T-helper 2 cell treated with Interferon-gamma antibody and Interleukin-4, amounts not matched to agents 5 μg/mL and 100 μg/mL, for 36 hours (primary cell): Measurements from ENCODE around the gene ATP8A1.
"Not testable (repeated sequence)": the region's sequence is repeated elsewhere in the genome, so short reads cannot be mapped to it uniquely, and the experiment has no call there.

ENCODE experiments used
- DNase-seq: peaks from one replicate; pipeline ENCODE4 v3.0.0; 2021; ENCODE audit warnings: low spot score
- H3K27ac Mint-ChIP-seq: one replicate; pipeline ENCODE4 v1.8.0; 2021; ENCODE audit warnings: mild to moderate bottlenecking, mixed read lengths
- H3K27me3 Mint-ChIP-seq: one replicate; pipeline ENCODE4 v1.8.0; 2021; ENCODE audit warnings: low read depth, mixed read lengths
- H3K36me3 Mint-ChIP-seq: one replicate; pipeline ENCODE4 v1.8.0; 2021; ENCODE audit warnings: low read depth, mixed read lengths
- H3K4me1 Mint-ChIP-seq: one replicate; pipeline ENCODE4 v1.8.0; 2021; ENCODE audit warnings: low read depth, mixed read lengths
- H3K4me3 Mint-ChIP-seq: one replicate; pipeline ENCODE4 v1.8.0; 2022; ENCODE audit warnings: mild to moderate bottlenecking, moderate library complexity, mixed read lengths
- H3K9me3 Mint-ChIP-seq: one replicate; pipeline ENCODE4 v1.8.0; 2021; ENCODE audit warnings: mixed read lengths

Gene ATP8A1

GRCh38 chr4:42461216-42461615 is 195.7 kb downstream of the ATP8A1 start:
- not testable (repeated sequence) for DNase-seq, H3K27ac Mint-ChIP-seq, H3K27me3 Mint-ChIP-seq, H3K4me3 Mint-ChIP-seq, H3K4me1 Mint-ChIP-seq, H3K9me3 Mint-ChIP-seq
- H3K36me3 Mint-ChIP-seq = peaks cover 27% of the 10 kb centered on the region

GRCh38 chr4:42460043-42460442 is 196.9 kb downstream of the ATP8A1 start:
- Mint-ChIP-seq H3K9me3 (no peaks in the 10 kb centered on the region), H3K4me3 (no peak overlapping the region), H3K27ac (no peak overlapping the region), H3K4me1 (no peaks in the 10 kb centered on the region), H3K27me3 (no peaks in the 10 kb centered on the region), H3K36me3 (peaks cover 27% of the 10 kb centered on the region)
- no peak for DNase-seq

- no peak for DNase-seq
- Mint-ChIP-seq H3K27me3 (no peaks in the 10 kb centered on the region), H3K4me1 (no peaks in the 10 kb centered on the region), H3K9me3 (no peaks in the 10 kb centered on the region), H3K36me3 (peaks cover 25% of the 10 kb centered on the region), H3K27ac (no peak overlapping the region), H3K4me3 (no peak overlapping the region)
Observed at GRCh38 chr4:42458657-42459056, 198.2 kb downstream of the ATP8A1 start.

- no peaks in the 10 kb centered on the region for H3K27me3 Mint-ChIP-seq
- no peak for DNase-seq
- H3K36me3 Mint-ChIP-seq = peaks cover 7% of the 10 kb centered on the region
- no peak overlapping the region for H3K4me3 Mint-ChIP-seq
- H3K4me1 Mint-ChIP-seq = no peaks in the 10 kb centered on the region
- H3K27ac Mint-ChIP-seq = no peak overlapping the region
- no peaks in the 10 kb centered on the region for H3K9me3 Mint-ChIP-seq
Observed at GRCh38 chr4:42454755-42455420, 202.0 kb downstream of the ATP8A1 start.

- Mint-ChIP-seq H3K27ac (no peak overlapping the region), H3K36me3 (peaks cover 7% of the 10 kb centered on the region), H3K9me3 (no peaks in the 10 kb centered on the region), H3K4me3 (no peak overlapping the region), H3K4me1 (no peaks in the 10 kb centered on the region), H3K27me3 (no peaks in the 10 kb centered on the region)
- no peak for DNase-seq
Observed at GRCh38 chr4:42453612-42454011, 203.3 kb downstream of the ATP8A1 start.

- no peak overlapping the region for H3K27ac Mint-ChIP-seq
- no peaks in the 10 kb centered on the region for H3K9me3 Mint-ChIP-seq
- no peak for DNase-seq
- peaks cover 7% of the 10 kb centered on the region for H3K36me3 Mint-ChIP-seq
- no peaks in the 10 kb centered on the region for H3K4me1 Mint-ChIP-seq
- H3K4me3 Mint-ChIP-seq = no peak overlapping the region
- no peaks in the 10 kb centered on the region for H3K27me3 Mint-ChIP-seq
Observed at GRCh38 chr4:42452823-42453222, 204.1 kb downstream of the ATP8A1 start.

GRCh38 chr4:42446823-42447222 is 210.1 kb downstream of the ATP8A1 start:
- H3K27me3 Mint-ChIP-seq = no peaks in the 10 kb centered on the region
- no peaks in the 10 kb centered on the region for H3K4me1 Mint-ChIP-seq
- H3K27ac Mint-ChIP-seq = no peak overlapping the region
- no peaks in the 10 kb centered on the region for H3K9me3 Mint-ChIP-seq
- no peak overlapping the region for H3K4me3 Mint-ChIP-seq
- DNase-seq = no peak
- H3K36me3 Mint-ChIP-seq = peaks cover 10% of the 10 kb centered on the region

GRCh38 chr4:42445038-42445437 is 211.9 kb downstream of the ATP8A1 start:
- Mint-ChIP-seq H3K36me3 (peaks cover 4% of the 10 kb centered on the region), H3K4me3 (no peak overlapping the region), H3K27ac (no peak overlapping the region), H3K9me3 (no peaks in the 10 kb centered on the region), H3K27me3 (no peaks in the 10 kb centered on the region), H3K4me1 (no peaks in the 10 kb centered on the region)
- no peak for DNase-seq

- Mint-ChIP-seq H3K9me3 (no peaks in the 10 kb centered on the region), H3K27me3 (no peaks in the 10 kb centered on the region), H3K27ac (no peak overlapping the region), H3K4me1 (no peaks in the 10 kb centered on the region), H3K4me3 (no peak overlapping the region), H3K36me3 (peaks cover 3% of the 10 kb centered on the region)
- no peak for DNase-seq
Observed at GRCh38 chr4:42442601-42443000, 214.3 kb downstream of the ATP8A1 start.

- Mint-ChIP-seq H3K27me3 (no peaks in the 10 kb centered on the region), H3K4me3 (no peak overlapping the region), H3K36me3 (peaks cover 6% of the 10 kb centered on the region), H3K9me3 (no peaks in the 10 kb centered on the region), H3K27ac (no peak overlapping the region), H3K4me1 (no peaks in the 10 kb centered on the region)
- DNase-seq = no peak
Observed at GRCh38 chr4:42440083-42440482, 216.8 kb downstream of the ATP8A1 start.

- Mint-ChIP-seq H3K27ac (no peak overlapping the region), H3K36me3 (peaks cover 5% of the 10 kb centered on the region), H3K9me3 (no peaks in the 10 kb centered on the region), H3K4me1 (no peaks in the 10 kb centered on the region), H3K27me3 (no peaks in the 10 kb centered on the region), H3K4me3 (no peak overlapping the region)
- DNase-seq = no peak
Observed at GRCh38 chr4:42436928-42437565, 219.9 kb downstream of the ATP8A1 start.

- H3K9me3 Mint-ChIP-seq = no peaks in the 10 kb centered on the region
- H3K27me3 Mint-ChIP-seq = no peaks in the 10 kb centered on the region
- no peak overlapping the region for H3K4me3 Mint-ChIP-seq
- H3K36me3 Mint-ChIP-seq = peaks cover 2% of the 10 kb centered on the region
- H3K4me1 Mint-ChIP-seq = no peaks in the 10 kb centered on the region
- DNase-seq = no peak
- H3K27ac Mint-ChIP-seq = no peak overlapping the region
Observed at GRCh38 chr4:42428036-42428435, 228.9 kb downstream of the ATP8A1 start.

- Mint-ChIP-seq H3K27me3 (no peaks in the 10 kb centered on the region), H3K4me1 (no peaks in the 10 kb centered on the region), H3K4me3 (no peak overlapping the region), H3K9me3 (no peaks in the 10 kb centered on the region), H3K36me3 (peaks cover 9% of the 10 kb centered on the region), H3K27ac (no peak overlapping the region)
- no peak for DNase-seq
Observed at GRCh38 chr4:42425146-42426065, 231.5 kb downstream of the ATP8A1 start.

- Mint-ChIP-seq H3K9me3 (no peaks in the 10 kb centered on the region), H3K4me1 (no peaks in the 10 kb centered on the region), H3K27ac (no peak overlapping the region), H3K27me3 (no peaks in the 10 kb centered on the region), H3K36me3 (peaks cover 14% of the 10 kb centered on the region), H3K4me3 (no peak overlapping the region)
- no peak for DNase-seq
Observed at GRCh38 chr4:42420140-42420539, 236.8 kb downstream of the ATP8A1 start.
